ENCODE data around the gene CYP2C9.

The CYP2C9 gene

GRCh38 chr10:94963901-94964300 lies 25.4 kb downstream of the CYP2C9 start:
- no peak for TF ChIP-seq SPI1 (IDR thresholded peaks at IDR 0.05; ENCODE audit: low read depth, low read length)
- no peak for TF ChIP-seq PAX5 (IDR thresholded peaks at IDR 0.05; ENCODE audit: insufficient read depth, low read length, severe bottlenecking)
- TF ChIP-seq TAF1 (IDR thresholded peaks at IDR 0.05; ENCODE audit: low read depth, low read length) = no peak
- no peak for TF ChIP-seq POU2F2 (IDR thresholded peaks at IDR 0.05; ENCODE audit: low read depth, low read length)
- DNase-seq (ENCODE audit: insufficient read length, low spot score) (no peak), FAIRE-seq (peak; percentile 85)

- FAIRE-seq (no peak), DNase-seq (ENCODE audit: insufficient read length, low spot score) (no peak)
- no peak for TF ChIP-seq TAF1 (IDR thresholded peaks at IDR 0.05; ENCODE audit: low read depth, low read length)
- TF ChIP-seq POLR2A (IDR thresholded peaks at IDR 0.05; ENCODE audit: low read depth, low read length) = no peak
- no peak for TF ChIP-seq POU2F2 (IDR thresholded peaks at IDR 0.05; ENCODE audit: low read depth, low read length)
Measured at GRCh38 chr10:94983555-94983954, 45.1 kb downstream of the CYP2C9 start.

GRCh38 chr10:94989192-94989591 lies 50.7 kb downstream of the CYP2C9 start:
- DNase-seq (ENCODE audit: insufficient read length, low spot score) = no peak
- no peak for FAIRE-seq
- TF ChIP-seq POLR2A (IDR thresholded peaks at IDR 0.05; ENCODE audit: low read depth, low read length) (no peak), SPI1 (IDR thresholded peaks at IDR 0.05; ENCODE audit: low read depth, low read length) (no peak), POU2F2 (IDR thresholded peaks at IDR 0.05; ENCODE audit: low read depth, low read length) (no peak), PAX5 (IDR thresholded peaks at IDR 0.05; ENCODE audit: insufficient read depth, low read length, severe bottlenecking) (no peak), POLR2AphosphoS5 (IDR thresholded peaks at IDR 0.05; ENCODE audit: low read depth, low read length) (no peak), TAF1 (IDR thresholded peaks at IDR 0.05; ENCODE audit: low read depth, low read length) (no peak)

- DNase-seq (ENCODE audit: insufficient read length, low spot score) (no peak), FAIRE-seq (no peak)
- TF ChIP-seq POLR2A (IDR thresholded peaks at IDR 0.05; ENCODE audit: low read depth, low read length) (no peak), POLR2AphosphoS5 (IDR thresholded peaks at IDR 0.05; ENCODE audit: low read depth, low read length) (no peak), SPI1 (IDR thresholded peaks at IDR 0.05; ENCODE audit: low read depth, low read length) (no peak), PAX5 (IDR thresholded peaks at IDR 0.05; ENCODE audit: insufficient read depth, low read length, severe bottlenecking) (no peak), TAF1 (IDR thresholded peaks at IDR 0.05; ENCODE audit: low read depth, low read length) (no peak), POU2F2 (IDR thresholded peaks at IDR 0.05; ENCODE audit: low read depth, low read length) (no peak)
Measured at GRCh38 chr10:94991243-94991888, 52.9 kb downstream of the CYP2C9 start.

- DNase-seq (ENCODE audit: insufficient read length, low spot score) = no peak
- FAIRE-seq = no peak
- no peak for TF ChIP-seq POU2F2 (IDR thresholded peaks at IDR 0.05; ENCODE audit: low read depth, low read length)
- TF ChIP-seq SPI1 (IDR thresholded peaks at IDR 0.05; ENCODE audit: low read depth, low read length) = no peak
- no peak for TF ChIP-seq POLR2A (IDR thresholded peaks at IDR 0.05; ENCODE audit: low read depth, low read length)
- no peak for TF ChIP-seq POLR2AphosphoS5 (IDR thresholded peaks at IDR 0.05; ENCODE audit: low read depth, low read length)
- no peak for TF ChIP-seq PAX5 (IDR thresholded peaks at IDR 0.05; ENCODE audit: insufficient read depth, low read length, severe bottlenecking)
- TF ChIP-seq TAF1 (IDR thresholded peaks at IDR 0.05; ENCODE audit: low read depth, low read length) = no peak
Measured at GRCh38 chr10:94992811-94993210, 54.4 kb downstream of the CYP2C9 start.

GRCh38 chr10:94997741-94998174 lies 59.3 kb downstream of the CYP2C9 start:
- no peak for FAIRE-seq
- no peak for DNase-seq (ENCODE audit: insufficient read length, low spot score)

GRCh38 chr10:95026461-95026860 lies 88.0 kb downstream of the CYP2C9 start:
- FAIRE-seq (no peak), DNase-seq (ENCODE audit: insufficient read length, low spot score) (no peak)
- TF ChIP-seq POLR2AphosphoS5 (IDR thresholded peaks at IDR 0.05; ENCODE audit: low read depth, low read length) (no peak), SPI1 (IDR thresholded peaks at IDR 0.05; ENCODE audit: low read depth, low read length) (no peak), TAF1 (IDR thresholded peaks at IDR 0.05; ENCODE audit: low read depth, low read length) (no peak), PAX5 (IDR thresholded peaks at IDR 0.05; ENCODE audit: insufficient read depth, low read length, severe bottlenecking) (no peak), POU2F2 (IDR thresholded peaks at IDR 0.05; ENCODE audit: low read depth, low read length) (no peak), POLR2A (IDR thresholded peaks at IDR 0.05; ENCODE audit: low read depth, low read length) (no peak)

More at GRCh38 chr10:94997741-94998174, 59.3 kb downstream of the CYP2C9 start:
- TF ChIP-seq SPI1 (IDR thresholded peaks at IDR 0.05; ENCODE audit: low read depth, low read length) (no peak), PAX5 (IDR thresholded peaks at IDR 0.05; ENCODE audit: insufficient read depth, low read length, severe bottlenecking) (no peak), TAF1 (IDR thresholded peaks at IDR 0.05; ENCODE audit: low read depth, low read length) (no peak)

- no peak for DNase-seq (ENCODE audit: insufficient read length, low spot score)
Measured at GRCh38 chr10:95031656-95032055, 93.2 kb downstream of the CYP2C9 start.

GRCh38 chr10:95034401-95034800 lies 95.9 kb downstream of the CYP2C9 start:
- TF ChIP-seq TAF1 (IDR thresholded peaks at IDR 0.05; ENCODE audit: low read depth, low read length) (no peak), PAX5 (IDR thresholded peaks at IDR 0.05; ENCODE audit: insufficient read depth, low read length, severe bottlenecking) (no peak), SPI1 (IDR thresholded peaks at IDR 0.05; ENCODE audit: low read depth, low read length) (no peak), POLR2AphosphoS5 (IDR thresholded peaks at IDR 0.05; ENCODE audit: low read depth, low read length) (no peak), POLR2A (IDR thresholded peaks at IDR 0.05; ENCODE audit: low read depth, low read length) (no peak), POU2F2 (IDR thresholded peaks at IDR 0.05; ENCODE audit: low read depth, low read length) (no peak)
- DNase-seq (ENCODE audit: insufficient read length, low spot score) (no peak), FAIRE-seq (no peak)

More at GRCh38 chr10:95031656-95032055, 93.2 kb downstream of the CYP2C9 start:
- TF ChIP-seq POLR2A (IDR thresholded peaks at IDR 0.05; ENCODE audit: low read depth, low read length) (no peak), POLR2AphosphoS5 (IDR thresholded peaks at IDR 0.05; ENCODE audit: low read depth, low read length) (no peak), TAF1 (IDR thresholded peaks at IDR 0.05; ENCODE audit: low read depth, low read length) (no peak), SPI1 (IDR thresholded peaks at IDR 0.05; ENCODE audit: low read depth, low read length) (no peak), PAX5 (IDR thresholded peaks at IDR 0.05; ENCODE audit: insufficient read depth, low read length, severe bottlenecking) (no peak)
- no peak for FAIRE-seq
